Sigmoid colon (tissue), 3 donors: ENCODE data around the gene CARD11.

ENCODE experiments used
- CTCF ChIP-seq, 4 experiments: fragments of 450-650 bp in 3 of 4; fragments of 200-600 bp in 1 of 4; IDR thresholded peaks; one replicate each; pipeline ENCODE4 v1.5.1; 2016 to 2019; ENCODE audit warnings: antibody characterized with exemption in 4 of 4, mild to moderate bottlenecking in 3 of 4, moderate library complexity in 2 of 4
- POLR2A ChIP-seq, 2 donors: fragments of 450-650 bp; IDR thresholded peaks; one replicate each; pipeline ENCODE4 v1.6.1; 2016; ENCODE audit warnings: antibody characterized with exemption in 2 of 2, mild to moderate bottlenecking in 2 of 2, moderate library complexity in 2 of 2

GRCh38 chr7:3009086-3009485, 34.6 kb downstream of the CARD11 start:
- TF ChIP-seq POLR2A (IDR thresholded peaks at IDR 0.05) (no peak), CTCF (IDR thresholded peaks at IDR 0.05) (no peak)
